ENCODE data around the gene NUMB.
"Not testable (repeated sequence)": the region's sequence is repeated elsewhere in the genome, so short reads cannot be mapped to it uniquely, and the experiment has no call there.

The NUMB gene

GRCh38 chr14:73465823-73466532 lies 7.6 kb upstream of the NUMB start:
- no peak for DNase-seq

GRCh38 chr14:73463411-73463810 lies 5.1 kb upstream of the NUMB start:
- DNase-seq = peak; percentile 56 to 60

GRCh38 chr14:73462815-73463214 lies 4.5 kb upstream of the NUMB start:
- DNase-seq = no peak

- no peak for DNase-seq
Observed at GRCh38 chr14:73462048-73462715, 3.8 kb upstream of the NUMB start.

- DNase-seq = no peak
Observed at GRCh38 chr14:73461478-73462047, 3.2 kb upstream of the NUMB start.

GRCh38 chr14:73460691-73461127 lies 2.4 kb upstream of the NUMB start:
- no peak for DNase-seq

- DNase-seq = no peak
Observed at GRCh38 chr14:73459959-73460358, 1.6 kb upstream of the NUMB start.

GRCh38 chr14:73457924-73458182 lies 493 bp downstream of the NUMB start:
- no peak for DNase-seq

- DNase-seq = peak in 1 of 2 experiments; percentile 36
Observed at GRCh38 chr14:73457041-73457923, 1.1 kb downstream of the NUMB start.

- no peak for DNase-seq
Observed at GRCh38 chr14:73455294-73455693, 3.1 kb downstream of the NUMB start.

GRCh38 chr14:73452341-73453186 lies 5.8 kb downstream of the NUMB start:
- DNase-seq = peak; percentile 12 to 50

GRCh38 chr14:73443758-73444157 lies 14.6 kb downstream of the NUMB start:
- DNase-seq = no peak

- DNase-seq = no peak
Observed at GRCh38 chr14:73441286-73441685, 17.1 kb downstream of the NUMB start.

GRCh38 chr14:73438993-73439392 lies 19.4 kb downstream of the NUMB start:
- DNase-seq = no peak

GRCh38 chr14:73437206-73437605 lies 21.1 kb downstream of the NUMB start:
- DNase-seq = no peak

- no peak for DNase-seq
Observed at GRCh38 chr14:73432124-73432523, 26.2 kb downstream of the NUMB start.

GRCh38 chr14:73428353-73428824 lies 30.0 kb downstream of the NUMB start:
- DNase-seq = no peak

GRCh38 chr14:73427516-73428264 lies 30.7 kb downstream of the NUMB start:
- no peak for DNase-seq

GRCh38 chr14:73426877-73427276 lies 31.5 kb downstream of the NUMB start:
- DNase-seq = no peak

- DNase-seq = no peak
Observed at GRCh38 chr14:73424453-73424852, 33.9 kb downstream of the NUMB start.

GRCh38 chr14:73423092-73423491 lies 35.3 kb downstream of the NUMB start:
- DNase-seq = not testable (repeated sequence)

- DNase-seq = no peak
Observed at GRCh38 chr14:73422515-73422914, 35.8 kb downstream of the NUMB start.
